ENCODE results near the gene SEL1L2.

DNA sequence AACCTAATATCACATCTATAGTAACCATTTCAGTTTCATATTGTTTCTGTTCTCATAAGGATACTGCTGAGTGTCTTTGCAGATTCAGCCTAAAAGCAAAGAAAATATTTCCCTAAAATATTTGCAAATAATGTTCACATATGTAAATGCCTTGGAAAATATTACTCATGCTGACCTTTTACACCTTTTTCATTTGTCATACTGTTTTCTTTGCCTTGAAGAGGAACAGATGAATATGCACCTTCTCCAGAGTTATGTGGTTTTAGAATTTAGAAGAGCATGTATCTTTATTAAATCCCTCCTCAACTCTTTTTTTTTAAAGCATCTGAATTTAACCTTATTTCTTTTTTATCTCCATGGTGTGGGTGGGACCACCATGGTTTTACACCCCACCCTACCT is 173.1 kb downstream of the SEL1L2 start:
- TF ChIP-seq, protein P1, sequence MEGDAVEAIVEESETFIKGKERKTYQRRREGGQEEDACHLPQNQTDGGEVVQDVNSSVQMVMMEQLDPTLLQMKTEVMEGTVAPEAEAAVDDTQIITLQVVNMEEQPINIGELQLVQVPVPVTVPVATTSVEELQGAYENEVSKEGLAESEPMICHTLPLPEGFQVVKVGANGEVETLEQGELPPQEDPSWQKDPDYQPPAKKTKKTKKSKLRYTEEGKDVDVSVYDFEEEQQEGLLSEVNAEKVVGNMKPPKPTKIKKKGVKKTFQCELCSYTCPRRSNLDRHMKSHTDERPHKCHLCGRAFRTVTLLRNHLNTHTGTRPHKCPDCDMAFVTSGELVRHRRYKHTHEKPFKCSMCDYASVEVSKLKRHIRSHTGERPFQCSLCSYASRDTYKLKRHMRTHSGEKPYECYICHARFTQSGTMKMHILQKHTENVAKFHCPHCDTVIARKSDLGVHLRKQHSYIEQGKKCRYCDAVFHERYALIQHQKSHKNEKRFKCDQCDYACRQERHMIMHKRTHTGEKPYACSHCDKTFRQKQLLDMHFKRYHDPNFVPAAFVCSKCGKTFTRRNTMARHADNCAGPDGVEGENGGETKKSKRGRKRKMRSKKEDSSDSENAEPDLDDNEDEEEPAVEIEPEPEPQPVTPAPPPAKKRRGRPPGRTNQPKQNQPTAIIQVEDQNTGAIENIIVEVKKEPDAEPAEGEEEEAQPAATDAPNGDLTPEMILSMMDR (conservative IDR thresholded peaks at IDR 0.05; ENCODE audit: low read depth, low read length) = no peak
- no peak for TF ChIP-seq EZH2 (IDR thresholded peaks at IDR 0.05; ENCODE audit: borderline replicate concordance, low read depth, low read length, poor library complexity, severe bottlenecking)

Measured in A673 (cell line).